ENCODE results near the gene CDH12. TPM values are rescaled to one million over a fixed set of nuclear protein-coding genes. Genes with fewer than 3 reads are reported as not detected.

CDH12 gene
- total and polyA plus RNA-seq, 4 donors: 0.02 to 0.33 (median 0.17) TPM; not detected in 1

- TF ChIP-seq REST (IDR thresholded peaks at IDR 0.05): no peak
- no peak for TF ChIP-seq ZBTB33 (IDR thresholded peaks at IDR 0.05)
- TF ChIP-seq YY1 (IDR thresholded peaks at IDR 0.05): no peak
- TF ChIP-seq JUND (IDR thresholded peaks at IDR 0.05): no peak
- TF ChIP-seq EGR1 (IDR thresholded peaks at IDR 0.05; ENCODE audit: low read depth in 2 of 2): no peak
- TF ChIP-seq ATF3 (IDR thresholded peaks at IDR 0.05): no peak
- TF ChIP-seq RXRA (IDR thresholded peaks at IDR 0.05): no peak
- no peak for TF ChIP-seq FOXA2 (IDR thresholded peaks at IDR 0.05)
- no peak for TF ChIP-seq SP1 (IDR thresholded peaks at IDR 0.05)
- TF ChIP-seq HNF4G (IDR thresholded peaks at IDR 0.05): no peak
- no peak for TF ChIP-seq CTCF (IDR thresholded peaks at IDR 0.05; ENCODE audit: low read depth, low read length, missing input control)
- no peak overlapping the region for H3K4me3 ChIP-seq (ENCODE audit: low read depth in 1 of 3, low read length in 3 of 3)
- H3K27ac ChIP-seq (ENCODE audit: low read depth in 1 of 2, low read length in 2 of 2): no peak overlapping the region
- no peak for DNase-seq (ENCODE audit: low spot score)
- H3K27me3 ChIP-seq (ENCODE audit: control insufficient read depth in 4 of 4, insufficient read depth in 4 of 4, low read length in 3 of 4): peaks cover 0 to 3% (median 0%) of the 10 kb centered on the region in 4 donors
- no peaks in the 10 kb centered on the region for H3K36me3 ChIP-seq (ENCODE audit: control insufficient read depth in 4 of 4, insufficient read depth in 3 of 4, low read depth in 1 of 4, low read length in 3 of 4)
- no peaks in the 10 kb centered on the region for H3K4me1 ChIP-seq (ENCODE audit: control insufficient read depth in 4 of 4, insufficient read depth in 4 of 4, low read length in 3 of 4)
- H3K9ac ChIP-seq (ENCODE audit: low read depth in 1 of 2, low read length in 2 of 2): no peak overlapping the region
- no peaks in the 10 kb centered on the region for H3K9me3 ChIP-seq (ENCODE audit: control insufficient read depth in 4 of 4, low read length in 3 of 4)
- 79% methylated on average over 4 of the region's 4 CpGs for WGBS
Observed at GRCh38 chr5:22837803-22838202, 15.3 kb downstream of the CDH12 start.

- peaks cover 0 to 3% (median 0%) of the 10 kb centered on the region in 4 donors for H3K27me3 ChIP-seq (ENCODE audit: control insufficient read depth in 4 of 4, insufficient read depth in 4 of 4, low read length in 3 of 4)
- H3K27ac ChIP-seq (ENCODE audit: low read depth in 1 of 2, low read length in 2 of 2): no peak overlapping the region
- H3K4me1 ChIP-seq (ENCODE audit: control insufficient read depth in 4 of 4, insufficient read depth in 4 of 4, low read length in 3 of 4): no peaks in the 10 kb centered on the region
- no peaks in the 10 kb centered on the region for H3K9me3 ChIP-seq (ENCODE audit: control insufficient read depth in 4 of 4, low read length in 3 of 4)
- TF ChIP-seq RAD21 (IDR thresholded peaks at IDR 0.05) (no peak), RXRA (IDR thresholded peaks at IDR 0.05) (no peak), MAX (IDR thresholded peaks at IDR 0.05) (no peak), YY1 (IDR thresholded peaks at IDR 0.05) (no peak), CTCF (IDR thresholded peaks at IDR 0.05; ENCODE audit: low read depth, low read length, missing input control) (no peak)
- WGBS: 37% methylated on average over 1 of the region's 1 CpG
- no peak overlapping the region for H3K9ac ChIP-seq (ENCODE audit: low read depth in 1 of 2, low read length in 2 of 2)
- DNase-seq (ENCODE audit: low spot score): no peak
- H3K36me3 ChIP-seq (ENCODE audit: control insufficient read depth in 4 of 4, insufficient read depth in 3 of 4, low read depth in 1 of 4, low read length in 3 of 4): no peaks in the 10 kb centered on the region
- no peak overlapping the region for H3K4me3 ChIP-seq (ENCODE audit: low read depth in 1 of 3, low read length in 3 of 3)
Observed at GRCh38 chr5:22835686-22836085, 17.5 kb downstream of the CDH12 start.
